Liver (tissue), 9 donors: ENCODE data around the gene ANKDD1A. TPM values are rescaled to one million over a fixed set of nuclear protein-coding genes. Genes with fewer than 3 reads are reported as not detected.

ENCODE experiments used
- DNase-seq: peaks from one replicate; pipeline ENCODE4 v3.0.0-alpha.2; 2017; ENCODE audit warnings: low spot score
- H3K27ac ChIP-seq, 2 donors: one replicate each; pipeline ENCODE4 v1.7.0; 2013; ENCODE audit warnings: inconsistent platforms in 2 of 2, low read length in 2 of 2, control low read depth in 1 of 2, low read depth in 1 of 2, mild to moderate bottlenecking in 1 of 2
- H3K27me3 ChIP-seq, 4 donors: one replicate each; pipeline versions ENCODE4 v1.6.1 to v1.7.0; 2013; ENCODE audit warnings: low read length in 3 of 4, inconsistent platforms in 1 of 4, mild to moderate bottlenecking in 1 of 4, moderate library complexity in 1 of 4; ENCODE audit not compliant: control insufficient read depth in 4 of 4, insufficient read depth in 4 of 4
- H3K36me3 ChIP-seq, 4 donors: one replicate each; pipeline versions ENCODE4 v1.6.1 to v1.7.0; 2013; ENCODE audit warnings: low read length in 3 of 4, mild to moderate bottlenecking in 3 of 4, low read depth in 1 of 4, moderate library complexity in 1 of 4; ENCODE audit not compliant: control insufficient read depth in 4 of 4, insufficient read depth in 3 of 4
- H3K4me1 ChIP-seq, 4 donors: one replicate each; pipeline versions ENCODE4 v1.6.1 to v1.7.0; 2013; ENCODE audit warnings: low read length in 3 of 4, mild to moderate bottlenecking in 3 of 4, moderate library complexity in 1 of 4; ENCODE audit not compliant: control insufficient read depth in 4 of 4, insufficient read depth in 4 of 4
- H3K4me3 ChIP-seq, 3 donors: one replicate each; pipeline versions ENCODE4 v1.6.1 to v1.7.0; 2013; ENCODE audit warnings: low read length in 3 of 3, control low read depth in 1 of 3, low read depth in 1 of 3, mild to moderate bottlenecking in 1 of 3
- H3K9ac ChIP-seq, 2 donors: one replicate each; pipeline ENCODE4 v1.7.0; 2013; ENCODE audit warnings: low read length in 2 of 2, mild to moderate bottlenecking in 2 of 2, moderate library complexity in 2 of 2, control low read depth in 1 of 2, low read depth in 1 of 2
- H3K9me3 ChIP-seq, 4 donors: one replicate each; pipeline versions ENCODE4 v1.6.1 to v1.7.0; 2013; ENCODE audit warnings: low read length in 3 of 4; ENCODE audit not compliant: control insufficient read depth in 4 of 4
- EGR1 ChIP-seq, 2 donors: IDR thresholded peaks; 2 replicates each; pipeline ENCODE4 v1.6.1; 2016 to 2018; ENCODE audit warnings: antibody characterized with exemption in 2 of 2, low read depth in 2 of 2
- FOXA1 ChIP-seq: IDR thresholded peaks from 2 replicates; pipeline ENCODE4 v1.6.1; 2016; ENCODE audit warnings: antibody characterized with exemption
- FOXA2 ChIP-seq: IDR thresholded peaks from 2 replicates; pipeline ENCODE4 v1.6.1; 2016; ENCODE audit warnings: antibody characterized with exemption
- HNF4G ChIP-seq: IDR thresholded peaks from 2 replicates; pipeline ENCODE4 v1.6.1; 2016; ENCODE audit warnings: antibody characterized with exemption
- JUND ChIP-seq, 2 donors: IDR thresholded peaks; 2 replicates each; pipeline ENCODE4 v1.6.1; 2016; ENCODE audit warnings: antibody characterized with exemption in 2 of 2
- NR2F2 ChIP-seq: IDR thresholded peaks from 2 replicates; pipeline ENCODE4 v1.6.1; 2016; ENCODE audit warnings: antibody characterized with exemption
- RAD21 ChIP-seq, 2 donors: IDR thresholded peaks; 2 replicates each; pipeline ENCODE4 v1.6.1; 2016; ENCODE audit warnings: antibody characterized with exemption in 2 of 2, mild to moderate bottlenecking in 2 of 2
- RXRA ChIP-seq, 2 donors: IDR thresholded peaks; 2 replicates each; pipeline ENCODE4 v1.6.1; 2017 to 2018; ENCODE audit warnings: antibody characterized with exemption in 2 of 2, mild to moderate bottlenecking in 1 of 2
- SP1 ChIP-seq: IDR thresholded peaks from 2 replicates; pipeline ENCODE4 v1.6.1; 2018; ENCODE audit warnings: antibody characterized with exemption, mild to moderate bottlenecking
- TAF1 ChIP-seq: conservative IDR thresholded peaks from 2 replicates; pipeline ENCODE4 v1.6.1; 2016; ENCODE audit warnings: antibody characterized with exemption, mild to moderate bottlenecking
- YY1 ChIP-seq: IDR thresholded peaks from 2 replicates; pipeline ENCODE4 v1.6.1; 2016; ENCODE audit warnings: antibody characterized with exemption, mild to moderate bottlenecking
- whole genome bisulfite sequencing: extraction: QIAGEN DNeasy Blood & Tissue Kit; methylation state at CpG from one replicate; pipeline ENCODE4 v1.1.7; 2013; 5-methylcytosine and 5-hydroxymethylcytosine counted together
- polyA plus RNA-seq, 2 donors: library from polyadenylated mRNA; stranded (reverse) in 1 of 2; unstranded in 1 of 2; fragments of 200-250 nt in 1 of 2; fragments of >200 nt in 1 of 2; fragmentation: Nextera tagmentation in 1 of 2; extraction: Ambion mirVana in 1 of 2; gene quantifications; one replicate each; pipeline versions ENCODE4 v1.2.1 to v1.2.3, GENCODE V29; 2013 to 2015
- total RNA-seq, 2 donors: library from RNA; depleted of rRNA; stranded (reverse); fragments of >200 nt; gene quantifications; one replicate each; pipeline ENCODE4 v1.2.3, GENCODE V29; 2014
- TF ChIP-seq, protein P1 (sequence below): IDR thresholded peaks from 2 replicates; pipeline ENCODE4 v1.6.1; 2016; ENCODE audit warnings: antibody characterized with exemption
- TF ChIP-seq, protein P2 (sequence below): IDR thresholded peaks from 2 replicates; pipeline ENCODE4 v1.6.1; 2016; ENCODE audit warnings: antibody characterized with exemption, mild to moderate bottlenecking
- TF ChIP-seq, protein P3 (sequence below): fragments of 150-350 bp; IDR thresholded peaks from 2 replicates; pipeline ENCODE4 v1.5.1; 2017; ENCODE audit warnings: improper control_type of control experiment, low read depth, low read length; ENCODE audit not compliant: missing input control
- TF ChIP-seq, protein P4 (sequence below): IDR thresholded peaks from 2 replicates; pipeline ENCODE4 v1.6.1; 2016; ENCODE audit warnings: antibody characterized with exemption
- donor health status: healthy.
- donor health status: healthy.
- donor health status: healthy.
- donor health status: healthy.
- donor health status: healthy.

Gene ANKDD1A
- total and polyA plus RNA-seq, 4 donors: 0.32 to 1.0 (median 0.59) TPM

DNA sequence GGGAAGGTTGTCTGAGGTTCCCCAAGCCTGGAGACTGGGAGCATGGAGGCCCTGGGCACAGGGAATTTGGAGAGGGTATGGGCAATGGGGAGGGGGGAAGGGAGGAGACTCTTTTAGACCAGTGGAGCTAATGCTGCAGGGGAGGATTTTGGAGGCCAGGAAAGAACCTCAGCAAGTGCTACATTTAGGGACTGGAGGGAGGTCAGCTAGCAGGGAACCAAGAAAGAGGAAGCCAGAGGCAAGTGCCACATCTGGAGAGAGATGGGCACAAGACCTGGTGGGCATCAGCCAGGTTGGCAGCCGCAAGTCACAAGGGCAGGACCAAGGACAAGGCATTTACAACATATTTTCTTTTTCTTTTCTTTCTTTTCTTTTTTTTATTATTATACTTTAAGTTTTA is 49.3 kb upstream of the ANKDD1A start:
- 96% methylated on average over 1 of the region's 1 CpG for WGBS
- no peak for DNase-seq
- Histone ChIP-seq H3K9ac (no peak overlapping the region), H3K4me1 (peaks cover 0 to 15% (median 0%) of the 10 kb centered on the region in 4 donors), H3K36me3 (peaks cover 0 to 9% (median 3%) of the 10 kb centered on the region in 4 donors), H3K9me3 (no peaks in the 10 kb centered on the region), H3K27me3 (no peaks in the 10 kb centered on the region), H3K27ac (no peak overlapping the region), H3K4me3 (no peak overlapping the region)
- TF ChIP-seq YY1 (no peak), JUND (IDR thresholded peaks at IDR 0.05) (no peak), TAF1 (no peak), FOXA1 (no peak), EGR1 (IDR thresholded peaks at IDR 0.05; ENCODE audit: low read depth in 2 of 2) (no peak), HNF4G (no peak), SP1 (no peak), NR2F2 (no peak)
- TF ChIP-seq, protein P1, sequence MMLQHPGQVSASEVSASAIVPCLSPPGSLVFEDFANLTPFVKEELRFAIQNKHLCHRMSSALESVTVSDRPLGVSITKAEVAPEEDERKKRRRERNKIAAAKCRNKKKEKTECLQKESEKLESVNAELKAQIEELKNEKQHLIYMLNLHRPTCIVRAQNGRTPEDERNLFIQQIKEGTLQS: no peak
- TF ChIP-seq, protein P2, sequence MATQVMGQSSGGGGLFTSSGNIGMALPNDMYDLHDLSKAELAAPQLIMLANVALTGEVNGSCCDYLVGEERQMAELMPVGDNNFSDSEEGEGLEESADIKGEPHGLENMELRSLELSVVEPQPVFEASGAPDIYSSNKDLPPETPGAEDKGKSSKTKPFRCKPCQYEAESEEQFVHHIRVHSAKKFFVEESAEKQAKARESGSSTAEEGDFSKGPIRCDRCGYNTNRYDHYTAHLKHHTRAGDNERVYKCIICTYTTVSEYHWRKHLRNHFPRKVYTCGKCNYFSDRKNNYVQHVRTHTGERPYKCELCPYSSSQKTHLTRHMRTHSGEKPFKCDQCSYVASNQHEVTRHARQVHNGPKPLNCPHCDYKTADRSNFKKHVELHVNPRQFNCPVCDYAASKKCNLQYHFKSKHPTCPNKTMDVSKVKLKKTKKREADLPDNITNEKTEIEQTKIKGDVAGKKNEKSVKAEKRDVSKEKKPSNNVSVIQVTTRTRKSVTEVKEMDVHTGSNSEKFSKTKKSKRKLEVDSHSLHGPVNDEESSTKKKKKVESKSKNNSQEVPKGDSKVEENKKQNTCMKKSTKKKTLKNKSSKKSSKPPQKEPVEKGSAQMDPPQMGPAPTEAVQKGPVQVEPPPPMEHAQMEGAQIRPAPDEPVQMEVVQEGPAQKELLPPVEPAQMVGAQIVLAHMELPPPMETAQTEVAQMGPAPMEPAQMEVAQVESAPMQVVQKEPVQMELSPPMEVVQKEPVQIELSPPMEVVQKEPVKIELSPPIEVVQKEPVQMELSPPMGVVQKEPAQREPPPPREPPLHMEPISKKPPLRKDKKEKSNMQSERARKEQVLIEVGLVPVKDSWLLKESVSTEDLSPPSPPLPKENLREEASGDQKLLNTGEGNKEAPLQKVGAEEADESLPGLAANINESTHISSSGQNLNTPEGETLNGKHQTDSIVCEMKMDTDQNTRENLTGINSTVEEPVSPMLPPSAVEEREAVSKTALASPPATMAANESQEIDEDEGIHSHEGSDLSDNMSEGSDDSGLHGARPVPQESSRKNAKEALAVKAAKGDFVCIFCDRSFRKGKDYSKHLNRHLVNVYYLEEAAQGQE: no peak
- TF ChIP-seq, protein P3, sequence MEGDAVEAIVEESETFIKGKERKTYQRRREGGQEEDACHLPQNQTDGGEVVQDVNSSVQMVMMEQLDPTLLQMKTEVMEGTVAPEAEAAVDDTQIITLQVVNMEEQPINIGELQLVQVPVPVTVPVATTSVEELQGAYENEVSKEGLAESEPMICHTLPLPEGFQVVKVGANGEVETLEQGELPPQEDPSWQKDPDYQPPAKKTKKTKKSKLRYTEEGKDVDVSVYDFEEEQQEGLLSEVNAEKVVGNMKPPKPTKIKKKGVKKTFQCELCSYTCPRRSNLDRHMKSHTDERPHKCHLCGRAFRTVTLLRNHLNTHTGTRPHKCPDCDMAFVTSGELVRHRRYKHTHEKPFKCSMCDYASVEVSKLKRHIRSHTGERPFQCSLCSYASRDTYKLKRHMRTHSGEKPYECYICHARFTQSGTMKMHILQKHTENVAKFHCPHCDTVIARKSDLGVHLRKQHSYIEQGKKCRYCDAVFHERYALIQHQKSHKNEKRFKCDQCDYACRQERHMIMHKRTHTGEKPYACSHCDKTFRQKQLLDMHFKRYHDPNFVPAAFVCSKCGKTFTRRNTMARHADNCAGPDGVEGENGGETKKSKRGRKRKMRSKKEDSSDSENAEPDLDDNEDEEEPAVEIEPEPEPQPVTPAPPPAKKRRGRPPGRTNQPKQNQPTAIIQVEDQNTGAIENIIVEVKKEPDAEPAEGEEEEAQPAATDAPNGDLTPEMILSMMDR: no peak

DNA sequence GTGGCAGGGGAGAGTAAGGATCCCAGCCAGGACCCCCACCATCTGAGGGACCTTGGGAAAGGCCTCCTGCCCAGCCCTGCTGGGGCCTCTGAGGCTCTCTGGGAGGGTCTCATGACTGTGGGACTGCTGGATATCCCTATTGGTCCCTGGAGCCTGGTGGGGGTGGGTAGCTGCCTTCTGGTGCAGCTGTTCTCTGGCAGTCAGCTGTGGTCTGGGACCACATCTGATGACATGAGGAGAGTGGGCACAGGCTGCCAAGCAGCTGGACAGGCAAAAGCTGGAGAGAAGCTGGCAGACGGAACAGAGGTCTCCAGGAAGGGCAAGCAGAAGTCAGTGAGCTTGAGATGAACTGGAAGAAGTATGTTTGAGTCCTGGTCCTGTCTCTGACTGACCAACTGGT is 47.6 kb upstream of the ANKDD1A start:
- Histone ChIP-seq H3K9ac (no peak overlapping the region), H3K4me3 (no peak overlapping the region), H3K4me1 (peaks cover 0 to 13% (median 0%) of the 10 kb centered on the region in 4 donors), H3K9me3 (no peaks in the 10 kb centered on the region), H3K36me3 (peaks cover 0 to 9% (median 2%) of the 10 kb centered on the region in 4 donors), H3K27ac (no peak overlapping the region), H3K27me3 (no peaks in the 10 kb centered on the region)
- TF ChIP-seq FOXA2: no peak
- TF ChIP-seq TAF1: no peak
- TF ChIP-seq FOXA1: no peak
- no peak for TF ChIP-seq RAD21 (IDR thresholded peaks at IDR 0.05)
- no peak for TF ChIP-seq RXRA (IDR thresholded peaks at IDR 0.05)
- TF ChIP-seq, protein P4, sequence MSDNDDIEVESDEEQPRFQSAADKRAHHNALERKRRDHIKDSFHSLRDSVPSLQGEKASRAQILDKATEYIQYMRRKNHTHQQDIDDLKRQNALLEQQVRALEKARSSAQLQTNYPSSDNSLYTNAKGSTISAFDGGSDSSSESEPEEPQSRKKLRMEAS: no peak
- TF ChIP-seq SP1: no peak
- TF ChIP-seq YY1: no peak
- TF ChIP-seq, protein P2: no peak
- no peak for TF ChIP-seq JUND (IDR thresholded peaks at IDR 0.05)
- DNase-seq: no peak
- 88% methylated on average over 1 of the region's 1 CpG for WGBS
